Stimulated activated CD4-positive, alpha-beta T cell treated with anti-CD3 and anti-CD28 coated beads, TNF-alpha, amount 100 ng/mL, for 1 hour (primary cell): ENCODE measurements around the gene RALGDS.

ENCODE experiments used
- DNase-seq, 3 donors: peaks; one replicate each; pipeline ENCODE4 v3.0.0-alpha.2; 2020; ENCODE audit warnings: low read depth in 3 of 3, low spot score in 1 of 3

The RALGDS gene

GRCh38 chr9:133057006-133057405, 64.0 kb downstream of the RALGDS start:
- no peak for DNase-seq

GRCh38 chr9:133056533-133056932, 64.5 kb downstream of the RALGDS start:
- DNase-seq, result no peak

DNA sequence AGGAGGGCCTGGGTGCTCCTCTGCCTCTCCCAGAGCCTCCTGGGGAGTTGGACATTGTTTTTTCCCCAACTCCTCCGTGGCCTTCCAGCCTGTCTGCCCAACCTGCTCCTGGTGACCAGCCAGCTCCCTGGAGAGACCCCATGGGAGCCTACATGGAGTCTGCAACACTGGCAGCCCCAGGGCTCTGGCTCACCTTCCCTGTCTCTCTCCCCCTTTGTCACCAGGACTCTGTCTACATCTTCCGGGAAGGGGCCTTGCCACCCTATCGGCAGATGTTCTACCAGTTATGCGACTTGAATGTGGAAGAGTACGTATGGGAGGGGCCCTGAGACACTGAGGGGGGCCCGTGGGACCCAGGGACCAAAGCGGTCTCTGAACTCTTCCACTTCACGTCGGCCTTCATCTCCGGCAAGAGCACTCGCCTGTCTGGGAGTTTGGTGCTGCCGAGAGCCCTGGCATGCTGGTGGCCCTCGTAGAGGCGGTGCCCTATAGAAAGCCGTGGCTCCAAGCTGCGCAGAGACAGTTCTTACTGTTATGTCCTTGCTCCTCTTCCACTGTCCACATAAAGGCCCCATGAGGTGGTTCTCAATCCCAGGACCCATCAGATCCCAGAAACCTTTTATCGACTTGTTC, 65.1 kb downstream of the RALGDS start:
- DNase-seq, result no peak

GRCh38 chr9:133054966-133055365, 66.1 kb downstream of the RALGDS start:
- no peak for DNase-seq

- no peak for DNase-seq
These were observed 66.7 kb downstream of the RALGDS start for GRCh38 chr9:133054194-133054890.

DNA sequence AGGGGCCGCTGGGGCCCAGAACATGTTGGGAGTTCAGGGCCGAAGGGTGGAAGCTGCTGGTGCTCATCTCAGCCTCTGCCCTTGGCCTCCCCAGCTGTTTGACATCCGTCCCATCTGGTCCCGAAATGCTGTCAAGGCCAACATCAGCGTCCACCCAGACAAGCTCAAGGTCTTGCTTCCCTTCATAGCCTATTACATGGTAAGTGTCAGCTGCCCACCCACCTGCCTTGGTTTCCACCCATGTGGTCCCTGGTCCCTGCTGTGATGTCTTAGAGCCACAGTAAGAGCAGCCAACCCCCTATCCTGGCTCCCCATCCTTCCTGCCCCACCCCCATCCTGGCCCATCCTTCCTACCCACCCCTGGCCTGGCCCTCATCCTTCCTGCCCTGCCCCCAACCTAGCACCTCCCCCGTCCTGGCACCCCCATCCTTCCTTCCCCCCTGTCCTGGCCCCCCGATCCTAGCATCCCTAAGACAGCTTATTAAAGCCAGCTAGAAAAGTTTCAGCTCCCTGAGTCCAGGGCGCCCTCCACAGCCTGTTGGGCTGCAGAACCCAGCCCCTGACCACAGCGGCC, 69.0 kb downstream of the RALGDS start:
- no peak for DNase-seq

DNA sequence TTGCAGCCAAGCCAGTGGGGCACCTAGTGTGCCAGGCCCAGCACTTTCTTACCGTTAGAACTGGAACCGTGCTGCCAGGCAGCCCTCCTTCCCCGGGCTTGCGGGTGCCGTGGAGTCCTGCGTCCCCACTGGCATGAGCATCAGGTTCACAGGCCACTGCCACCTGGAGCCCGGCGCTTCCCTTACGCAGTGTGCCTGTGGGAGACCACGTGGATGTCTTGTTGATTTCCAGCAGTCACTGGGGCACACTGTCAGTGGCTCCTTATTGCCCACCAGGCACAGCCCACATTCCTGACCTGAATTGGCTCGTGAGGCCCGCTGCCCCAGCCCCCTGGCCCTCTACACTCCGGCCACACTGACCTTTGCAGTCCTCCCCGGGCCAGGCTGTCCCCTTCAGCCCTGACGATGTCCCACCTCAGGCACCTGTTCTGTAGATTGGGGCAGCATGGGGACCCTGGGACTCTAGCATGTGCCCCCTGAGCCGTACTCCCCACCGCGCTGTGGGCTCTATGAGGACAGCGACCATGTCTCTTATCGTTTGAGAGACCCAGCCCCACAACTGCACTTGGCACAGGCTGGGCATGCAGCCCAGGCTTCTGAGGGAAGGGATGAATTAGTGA, 69.6 kb downstream of the RALGDS start:
- DNase-seq, result no peak

DNA sequence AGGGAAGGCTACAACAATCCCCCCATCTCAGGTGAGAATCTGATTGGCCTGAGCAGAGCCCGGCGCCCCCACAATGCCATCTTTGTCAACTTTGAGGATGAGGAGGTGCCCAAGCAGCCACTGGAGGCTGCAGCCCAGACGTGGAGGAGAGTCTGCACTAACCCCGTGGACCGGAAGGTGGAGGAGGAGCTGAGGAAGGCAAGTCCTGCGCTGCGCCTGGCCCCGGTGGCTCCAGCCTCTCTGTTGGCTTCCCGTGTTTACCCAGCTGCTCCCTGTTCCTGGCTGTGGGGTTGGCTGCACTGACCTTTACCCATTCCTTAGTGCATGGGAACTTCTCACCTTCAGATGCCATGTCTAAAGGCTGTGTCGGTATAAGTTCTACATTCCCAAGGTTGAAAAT, 70.3 kb downstream of the RALGDS start:
- no peak for DNase-seq

GRCh38 chr9:133050142-133050541, 70.9 kb downstream of the RALGDS start:
- DNase-seq, result no peak

GRCh38 chr9:133049043-133049442, 72.0 kb downstream of the RALGDS start:
- DNase-seq, result no peak

- DNase-seq, result no peak
These were observed 72.4 kb downstream of the RALGDS start for GRCh38 chr9:133048595-133048994.
